OCI-M1 (cell line): ENCODE results near the gene RWDD3.

ENCODE experiments used
- DNase-seq: peaks from one replicate; lab custom pipeline; 2025; lab: John Stamatoyannopoulos, UW

The RWDD3 gene

GRCh38 chr1:95282518-95282895 is 48.5 kb downstream of the RWDD3 start:
- DNase-seq: no peak

GRCh38 chr1:95284420-95284819 is 50.4 kb downstream of the RWDD3 start:
- peak; percentile 4 for DNase-seq

- no peak for DNase-seq
These were observed 52.5 kb downstream of the RWDD3 start for GRCh38 chr1:95286479-95286878.

GRCh38 chr1:95287081-95287480 is 53.1 kb downstream of the RWDD3 start:
- DNase-seq: peak; percentile 13

GRCh38 chr1:95287825-95288224 is 53.8 kb downstream of the RWDD3 start:
- DNase-seq: no peak
